Tibial nerve (tissue), 4 donors: ENCODE measurements around the gene PCBP3. TPM values are rescaled to one million over a fixed set of nuclear protein-coding genes. Genes with fewer than 3 reads are reported as not detected.

Experiments used
- DNase-seq, 2 donors: peaks; one replicate each; pipeline ENCODE4 v3.0.0-alpha.2; 2019; ENCODE audit warnings: low spot score in 2 of 2
- H3K27ac ChIP-seq, 4 donors: fragments of 200-600 bp; sonication (generic) in 3 of 4; one replicate each; pipeline ENCODE4 v1.5.1; 2017 to 2019; ENCODE audit warnings: mild to moderate bottlenecking in 1 of 4
- H3K27me3 ChIP-seq, 2 donors: fragments of 200-600 bp; sonication (generic) in 1 of 2; one replicate each; pipeline versions ENCODE4 v1.5.1 to v1.6.0; 2017 to 2019
- H3K36me3 ChIP-seq, 3 donors: fragments of 200-600 bp; sonication (generic); one replicate each; pipeline ENCODE4 v1.5.1; 2018 to 2019
- H3K4me1 ChIP-seq, 4 donors: fragments of 200-600 bp; sonication (generic) in 3 of 4; one replicate each; pipeline ENCODE4 v1.5.1; 2017 to 2019
- H3K4me3 ChIP-seq, 4 donors: fragments of 200-600 bp; sonication (generic) in 3 of 4; one replicate each; pipeline ENCODE4 v1.5.1; 2017 to 2019; ENCODE audit warnings: mild to moderate bottlenecking in 1 of 4, moderate library complexity in 1 of 4
- H3K9me3 ChIP-seq, 4 donors: fragments of 200-600 bp; sonication (generic) in 3 of 4; one replicate each; pipeline ENCODE4 v1.5.1; 2017 to 2019
- CTCF ChIP-seq, 5 experiments: fragments of 200-600 bp in 3 of 5; fragments of 450-650 bp in 2 of 5; sonication (generic) in 3 of 5; IDR thresholded peaks; one replicate each; pipeline ENCODE4 v1.5.1; 2016 to 2019; ENCODE audit warnings: antibody characterized with exemption in 5 of 5, mild to moderate bottlenecking in 3 of 5, moderate library complexity in 2 of 5
- EP300 ChIP-seq, 2 donors: sonication (generic); formaldehyde crosslinking; IDR thresholded peaks; one replicate each; pipeline ENCODE4 v1.6.1; 2017; ENCODE audit warnings: antibody characterized with exemption in 2 of 2, mild to moderate bottlenecking in 1 of 2
- POLR2A ChIP-seq, 2 donors: fragments of 450-650 bp; IDR thresholded peaks; one replicate each; pipeline ENCODE4 v1.6.1; 2017; ENCODE audit warnings: antibody characterized with exemption in 2 of 2, mild to moderate bottlenecking in 2 of 2, moderate library complexity in 2 of 2
- WGBS, 2 donors: methylation state at CpG; one replicate each; pipeline ENCODE4 v1.1.5; 2018; 5-methylcytosine and 5-hydroxymethylcytosine counted together
- total RNA-seq, 4 donors: library from RNA; depleted of rRNA; stranded (reverse); fragments of >200 nt; gene quantifications; one replicate each; pipeline ENCODE4 v1.1.0, GENCODE V29; 2016

Gene PCBP3
- total RNA-seq, 4 donors from 2014 or later, result 4.2 to 13.4 (median 9.6) TPM

GRCh38 chr21:45865106-45865835 is 221.7 kb downstream of the PCBP3 start:
- no peak overlapping the region for H3K4me3 ChIP-seq
- no peaks in the 10 kb centered on the region for H3K9me3 ChIP-seq
- peaks cover 0 to 5% (median 0%) of the 10 kb centered on the region in 3 donors for H3K36me3 ChIP-seq
- DNase-seq, result no peak
- no peaks in the 10 kb centered on the region for H3K4me1 ChIP-seq
- H3K27me3 ChIP-seq, result no peaks in the 10 kb centered on the region
- no peak overlapping the region for H3K27ac ChIP-seq
- TF ChIP-seq EP300 (IDR thresholded peaks at IDR 0.05), result no peak
- TF ChIP-seq POLR2A (IDR thresholded peaks at IDR 0.05), result no peak
- no peak for TF ChIP-seq CTCF (IDR thresholded peaks at IDR 0.05)
- WGBS, 2 donors, result 87 to 90% methylated on average over 27 of the region's 27 CpGs

DNA sequence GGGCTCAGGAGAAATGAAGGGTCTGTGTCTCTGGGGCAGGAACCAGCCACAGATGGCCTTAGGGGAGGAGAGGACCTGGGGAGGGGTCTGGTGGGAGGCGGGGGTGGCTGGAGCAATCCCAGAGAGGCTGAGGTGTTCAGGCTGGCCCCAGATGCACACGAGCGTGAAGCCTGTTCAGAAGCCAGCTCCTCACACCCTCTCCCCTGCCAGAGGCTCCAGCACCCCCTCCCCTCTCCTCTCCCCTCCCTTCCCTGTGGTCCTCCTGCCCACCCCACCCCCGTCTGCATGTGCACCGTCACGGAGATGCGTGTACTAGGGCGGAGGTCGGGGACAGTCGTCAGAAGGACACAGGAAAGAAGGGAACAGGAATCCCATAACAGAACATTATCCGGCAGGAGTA is 223.0 kb downstream of the PCBP3 start:
- Histone ChIP-seq H3K4me1 (no peaks in the 10 kb centered on the region), H3K36me3 (peaks cover 0 to 5% (median 0%) of the 10 kb centered on the region in 3 donors), H3K27ac (no peak overlapping the region), H3K4me3 (no peak overlapping the region), H3K9me3 (no peaks in the 10 kb centered on the region), H3K27me3 (no peaks in the 10 kb centered on the region)
- DNase-seq, result no peak
- 58 to 66% methylated on average over 11 of the region's 11 CpGs for WGBS, 2 donors
- TF ChIP-seq POLR2A (IDR thresholded peaks at IDR 0.05) (no peak), EP300 (IDR thresholded peaks at IDR 0.05) (no peak), CTCF (IDR thresholded peaks at IDR 0.05) (no peak)

DNA sequence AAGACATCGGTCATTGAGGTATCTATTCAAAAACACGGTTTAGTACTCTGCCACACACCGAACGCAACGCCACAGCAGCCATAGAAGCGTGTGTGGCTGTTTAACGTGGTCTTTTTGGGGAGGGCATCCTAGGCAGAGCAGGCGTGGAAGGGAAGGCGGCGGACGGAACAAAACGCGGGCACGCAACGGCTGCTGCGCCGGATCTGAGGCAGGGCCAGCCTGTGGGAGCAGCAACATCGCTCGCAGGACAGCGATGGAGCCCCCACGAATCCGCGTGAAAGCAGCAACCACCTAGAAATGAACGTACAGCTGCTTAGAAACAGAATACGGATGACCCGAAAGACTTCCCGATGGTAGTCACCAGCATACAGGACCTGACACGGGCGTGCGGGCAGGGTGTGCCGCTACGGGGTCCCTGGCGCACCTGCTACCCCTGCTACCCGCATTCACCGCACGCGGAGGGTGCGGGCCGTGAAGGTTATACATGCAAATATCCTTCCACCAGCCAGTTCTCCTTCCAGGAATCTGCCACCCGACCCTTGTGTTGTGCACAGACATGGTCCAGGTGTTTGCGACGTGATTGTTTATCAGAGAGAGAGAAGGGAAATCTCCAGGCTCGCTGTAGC is 223.6 kb downstream of the PCBP3 start:
- Histone ChIP-seq H3K4me1 (no peaks in the 10 kb centered on the region), H3K27me3 (no peaks in the 10 kb centered on the region), H3K36me3 (peaks cover 0 to 5% (median 0%) of the 10 kb centered on the region in 3 donors), H3K27ac (no peak overlapping the region), H3K4me3 (no peak overlapping the region), H3K9me3 (no peaks in the 10 kb centered on the region)
- TF ChIP-seq POLR2A (IDR thresholded peaks at IDR 0.05) (no peak), EP300 (IDR thresholded peaks at IDR 0.05) (no peak), CTCF (IDR thresholded peaks at IDR 0.05) (no peak)
- WGBS, 2 donors, result 92 to 93% methylated on average over 43 of the region's 43 CpGs
- no peak for DNase-seq

GRCh38 chr21:45867671-45868081 is 224.2 kb downstream of the PCBP3 start:
- H3K36me3 ChIP-seq, result peaks cover 0 to 5% (median 0%) of the 10 kb centered on the region in 3 donors
- no peaks in the 10 kb centered on the region for H3K4me1 ChIP-seq
- TF ChIP-seq POLR2A (IDR thresholded peaks at IDR 0.05) (no peak), EP300 (IDR thresholded peaks at IDR 0.05) (no peak), CTCF (IDR thresholded peaks at IDR 0.05) (no peak)
- no peaks in the 10 kb centered on the region for H3K9me3 ChIP-seq
- no peak overlapping the region for H3K4me3 ChIP-seq
- WGBS, 2 donors, result 92% methylated on average over 22 of the region's 22 CpGs
- DNase-seq, result no peak
- no peaks in the 10 kb centered on the region for H3K27me3 ChIP-seq
- no peak overlapping the region for H3K27ac ChIP-seq

- H3K9me3 ChIP-seq, result no peaks in the 10 kb centered on the region
- WGBS, 2 donors, result 83 to 86% methylated on average over 17 of the region's 17 CpGs
- no peaks in the 10 kb centered on the region for H3K27me3 ChIP-seq
- no peak overlapping the region for H3K4me3 ChIP-seq
- TF ChIP-seq POLR2A (IDR thresholded peaks at IDR 0.05) (no peak), CTCF (IDR thresholded peaks at IDR 0.05) (no peak), EP300 (IDR thresholded peaks at IDR 0.05) (no peak)
- no peak for DNase-seq
- H3K27ac ChIP-seq, result no peak overlapping the region
- no peaks in the 10 kb centered on the region for H3K4me1 ChIP-seq
- peaks cover 0 to 5% (median 0%) of the 10 kb centered on the region in 3 donors for H3K36me3 ChIP-seq
Measured at GRCh38 chr21:45868086-45868485, 224.6 kb downstream of the PCBP3 start.
